ENCODE measurements around the gene RPL31.

Gene RPL31

DNA sequence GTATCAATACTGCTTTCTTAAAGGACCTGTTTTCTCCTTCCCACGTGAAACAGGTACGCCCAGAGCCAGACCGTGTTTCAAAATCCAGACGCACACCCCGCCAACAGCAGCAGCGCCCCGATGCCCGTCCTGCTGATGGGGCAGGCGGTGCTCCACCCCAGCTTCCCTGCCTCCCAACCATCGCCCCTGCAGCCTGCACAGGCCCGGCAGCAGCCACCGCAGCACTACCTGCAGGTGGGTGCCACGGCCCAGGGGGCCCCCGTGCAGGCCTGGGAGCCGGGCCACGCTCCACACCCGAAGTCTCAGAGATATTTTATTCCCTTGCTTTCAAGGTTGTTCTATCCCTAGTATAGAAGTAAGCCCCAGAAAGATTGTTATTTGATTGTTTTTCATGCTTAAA is 8.8 kb upstream of the RPL31 start:
- Histone ChIP-seq H3K27me3 (ENCODE audit: insufficient read depth, low read depth) (no peaks in the 10 kb centered on the region), H3K4me1 (ENCODE audit: low read depth, poor library complexity, severe bottlenecking) (no peaks in the 10 kb centered on the region), H4K20me1 (ENCODE audit: insufficient read depth) (no peaks in the 10 kb centered on the region), H3K4me2 (no peak overlapping the region), H2AFZ (ENCODE audit: low read depth) (no peak overlapping the region), H3K9ac (no peak overlapping the region), H3K4me3 (IDR thresholded peaks at IDR 0.05; ENCODE audit: insufficient read depth, low read depth, low read length) (no peak overlapping the region), H3K36me3 (ENCODE audit: insufficient read depth) (no peaks in the 10 kb centered on the region), H3K79me2 (ENCODE audit: insufficient read depth, low read depth) (no peaks in the 10 kb centered on the region), H3K27ac (no peak overlapping the region)
- TF ChIP-seq CTCF (conservative IDR thresholded peaks at IDR 0.05; ENCODE audit: low read depth, low read length) = no peak

- H3K79me2 ChIP-seq (ENCODE audit: insufficient read depth, low read depth) = no peaks in the 10 kb centered on the region
Observed at GRCh38 chr2:100995309-100996075, 6.6 kb upstream of the RPL31 start.

DNA sequence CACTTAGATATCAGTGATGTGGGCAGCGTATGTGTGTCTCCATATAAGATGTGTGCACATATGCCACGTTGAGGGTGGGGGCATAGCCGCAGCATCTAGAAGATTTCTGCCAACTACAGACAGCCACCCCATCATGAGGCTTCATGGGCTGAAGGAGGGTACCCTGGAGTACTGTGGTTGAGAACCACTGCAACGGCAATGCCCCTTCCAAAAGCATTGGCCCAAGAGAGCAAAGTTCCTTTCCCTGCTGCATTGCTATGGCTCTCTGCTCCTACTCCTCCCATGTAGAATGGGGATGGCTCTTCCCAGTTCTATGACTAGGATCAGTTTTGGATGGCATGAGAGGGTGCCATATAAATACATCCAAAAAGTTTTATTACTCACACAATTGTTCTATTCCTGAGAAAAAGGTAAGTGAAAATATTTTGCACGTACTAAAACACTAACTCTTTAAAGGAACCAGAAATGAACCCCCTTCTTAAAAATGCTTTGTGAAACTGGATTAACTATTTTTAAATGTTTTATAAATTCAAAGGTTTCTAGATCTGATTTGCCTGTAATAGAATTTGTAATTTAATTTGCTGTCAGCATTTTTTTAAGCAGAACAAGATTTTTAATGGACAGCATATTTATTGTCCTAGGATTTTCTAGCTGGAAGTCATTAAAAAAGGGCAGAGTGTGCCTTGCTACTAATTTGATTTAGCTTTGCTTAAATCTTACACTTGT is 4.4 kb upstream of the RPL31 start:
- no peaks in the 10 kb centered on the region for H3K36me3 ChIP-seq (ENCODE audit: insufficient read depth)
- H3K4me2 ChIP-seq = no peak overlapping the region
- H3K4me1 ChIP-seq (ENCODE audit: low read depth, poor library complexity, severe bottlenecking) = no peaks in the 10 kb centered on the region
- H3K4me3 ChIP-seq (IDR thresholded peaks at IDR 0.05; ENCODE audit: insufficient read depth, low read depth, low read length) = no peak overlapping the region
- H3K27me3 ChIP-seq (ENCODE audit: insufficient read depth, low read depth) = no peaks in the 10 kb centered on the region
- no peak overlapping the region for H3K9ac ChIP-seq
- H2AFZ ChIP-seq (ENCODE audit: low read depth) = no peak overlapping the region
- no peak for TF ChIP-seq CTCF (conservative IDR thresholded peaks at IDR 0.05; ENCODE audit: low read depth, low read length)
- no peaks in the 10 kb centered on the region for H4K20me1 ChIP-seq (ENCODE audit: insufficient read depth)
- peaks cover 6% of the 10 kb centered on the region for H3K79me2 ChIP-seq (ENCODE audit: insufficient read depth, low read depth)
- H3K27ac ChIP-seq = no peak overlapping the region

More at GRCh38 chr2:100995309-100996075, 6.6 kb upstream of the RPL31 start:
- no peak overlapping the region for H3K4me2 ChIP-seq
- no peaks in the 10 kb centered on the region for H3K27me3 ChIP-seq (ENCODE audit: insufficient read depth, low read depth)
- no peaks in the 10 kb centered on the region for H4K20me1 ChIP-seq (ENCODE audit: insufficient read depth)
- no peak overlapping the region for H3K27ac ChIP-seq
- no peak overlapping the region for H2AFZ ChIP-seq (ENCODE audit: low read depth)
- H3K4me1 ChIP-seq (ENCODE audit: low read depth, poor library complexity, severe bottlenecking) = no peaks in the 10 kb centered on the region
- no peak overlapping the region for H3K9ac ChIP-seq
- no peaks in the 10 kb centered on the region for H3K36me3 ChIP-seq (ENCODE audit: insufficient read depth)
- no peak overlapping the region for H3K4me3 ChIP-seq (IDR thresholded peaks at IDR 0.05; ENCODE audit: insufficient read depth, low read depth, low read length)
- no peak for TF ChIP-seq CTCF (conservative IDR thresholded peaks at IDR 0.05; ENCODE audit: low read depth, low read length)

GRCh38 chr2:100998235-100998573 is 3.9 kb upstream of the RPL31 start:
- H3K27ac ChIP-seq = no peak overlapping the region
- H3K79me2 ChIP-seq (ENCODE audit: insufficient read depth, low read depth) = peaks cover 11% of the 10 kb centered on the region
- no peaks in the 10 kb centered on the region for H3K4me1 ChIP-seq (ENCODE audit: low read depth, poor library complexity, severe bottlenecking)
- no peak for TF ChIP-seq CTCF (conservative IDR thresholded peaks at IDR 0.05; ENCODE audit: low read depth, low read length)
- H3K9ac ChIP-seq = no peak overlapping the region
- 0 out of 2 replicates have a peak, but pooled peaks cover under 1% of the 10 kb centered on the region for H4K20me1 ChIP-seq (ENCODE audit: insufficient read depth)
- H3K4me3 ChIP-seq (IDR thresholded peaks at IDR 0.05; ENCODE audit: insufficient read depth, low read depth, low read length) = no peak overlapping the region
- H3K27me3 ChIP-seq (ENCODE audit: insufficient read depth, low read depth) = no peaks in the 10 kb centered on the region
- no peak overlapping the region for H3K4me2 ChIP-seq
- H2AFZ ChIP-seq (ENCODE audit: low read depth) = no peak overlapping the region
- H3K36me3 ChIP-seq (ENCODE audit: insufficient read depth) = peaks cover under 1% of the 10 kb centered on the region; the same call in 1 of the 2 replicates

Measured in KMS-11 (cell line).